Endometrium (tissue), 2 donors: ENCODE data around the gene IDH3G.

ENCODE experiments used
- FAIRE-seq: peaks from 2 replicates; lab custom pipeline; 2012; peaks lifted over from hg19 to GRCh38; lab: Jason Lieb, UNC
- donor health status: control.
- donor health status: control.

The IDH3G gene

DNA sequence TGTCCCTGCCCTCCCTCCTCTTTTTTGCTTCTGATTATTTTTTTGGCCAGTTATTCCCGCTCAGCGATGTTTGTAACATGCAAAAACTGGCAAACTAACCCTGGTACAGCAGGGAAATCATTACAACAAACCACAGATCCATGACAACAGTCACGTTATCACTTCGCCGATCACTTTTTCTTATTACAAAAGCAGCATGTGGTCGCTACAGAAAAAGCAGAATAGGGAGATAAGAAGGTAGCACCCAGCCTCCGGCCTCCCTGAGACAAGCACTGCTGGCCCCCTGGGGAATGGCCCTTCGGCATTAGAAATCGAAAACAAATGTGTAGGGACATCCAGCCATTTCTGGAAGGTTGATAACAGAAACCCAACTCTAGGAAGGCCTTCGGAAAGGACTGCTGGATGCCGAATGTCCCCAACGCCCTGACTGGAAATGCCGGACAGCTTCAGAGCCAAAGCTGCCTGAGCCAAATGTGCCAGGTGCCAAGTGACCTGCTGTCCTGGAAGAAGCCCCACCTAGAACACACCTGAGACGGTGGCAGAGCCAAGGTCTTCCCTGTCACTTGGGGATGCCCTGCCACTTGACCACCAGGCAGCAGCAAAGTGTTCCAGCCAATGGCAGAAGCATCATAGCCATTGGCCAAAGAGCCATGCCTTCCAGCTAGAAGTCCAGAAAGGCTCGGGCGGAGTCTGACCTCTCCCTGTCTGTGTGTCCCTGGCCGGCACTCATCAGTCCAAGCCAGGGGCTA, 2.9 kb downstream of the IDH3G start:
- no peak for FAIRE-seq

DNA sequence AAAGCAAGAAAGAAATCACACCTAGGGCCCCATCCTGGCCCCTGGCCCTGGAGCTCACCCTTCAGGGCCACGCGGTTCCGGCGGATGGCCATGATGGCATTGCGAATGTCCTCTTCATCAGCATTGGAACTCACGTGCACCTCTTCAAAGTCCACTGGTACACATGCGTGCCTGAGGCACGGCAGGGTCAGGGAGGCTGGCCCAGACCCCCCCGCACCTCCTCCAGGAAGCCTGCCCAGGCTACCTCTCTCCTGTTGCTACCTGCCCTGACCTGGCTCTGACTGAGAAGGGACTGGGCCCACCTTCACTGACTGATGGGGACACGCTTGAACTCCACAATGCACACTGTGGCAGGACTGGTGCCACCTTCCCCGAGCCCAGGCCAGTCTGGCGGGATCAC, 4.5 kb downstream of the IDH3G start:
- no peak for FAIRE-seq

DNA sequence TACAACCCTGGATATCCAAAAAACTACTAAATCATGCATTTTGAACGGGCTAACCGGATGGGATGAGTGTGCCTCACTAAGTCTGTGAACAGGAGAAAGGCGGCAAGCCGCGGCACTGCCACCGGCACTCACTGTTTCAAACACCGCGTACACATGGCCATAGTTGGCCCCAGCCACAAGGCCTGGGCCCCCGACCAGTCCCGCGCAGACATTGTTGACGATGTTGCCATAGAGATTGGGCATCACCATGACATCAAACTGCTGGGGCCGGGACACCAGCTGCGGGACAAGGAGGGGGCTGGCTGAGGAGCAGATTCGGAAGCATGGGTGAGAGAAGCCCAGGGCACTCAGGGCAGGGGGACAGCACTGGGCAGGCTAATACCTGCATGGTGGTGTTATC, 7.5 kb downstream of the IDH3G start:
- no peak for FAIRE-seq

DNA sequence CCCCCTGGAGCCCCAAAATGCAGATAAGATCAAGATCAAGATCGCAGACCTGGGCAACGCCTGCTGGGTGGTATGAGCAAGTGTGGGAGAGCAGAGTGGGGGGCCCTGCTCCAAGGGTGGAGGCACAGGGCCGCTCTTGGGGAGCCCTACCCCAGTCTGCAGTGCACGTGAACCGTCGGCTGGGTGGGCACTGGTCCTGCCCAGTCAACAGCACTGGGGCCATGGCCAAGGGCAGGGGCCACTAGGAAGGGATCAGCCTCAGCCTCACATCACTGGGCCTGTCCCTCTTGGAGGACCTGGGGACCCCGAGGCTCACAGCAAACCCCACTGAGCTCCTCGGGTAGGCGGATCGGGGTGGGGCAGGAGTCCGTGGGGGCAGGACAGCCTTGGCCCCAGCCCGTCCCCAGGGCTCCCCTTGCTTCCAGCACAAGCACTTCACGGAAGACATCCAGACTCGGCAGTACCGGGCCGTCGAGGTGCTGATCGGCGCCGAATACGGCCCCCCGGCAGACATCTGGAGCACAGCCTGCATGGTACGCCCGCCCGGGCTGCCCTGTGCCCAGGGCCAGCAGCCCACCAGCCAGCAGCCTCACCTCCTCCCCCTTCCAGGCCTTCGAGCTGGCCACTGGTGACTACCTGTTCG, 9.7 kb downstream of the IDH3G start:
- no peak for FAIRE-seq

DNA sequence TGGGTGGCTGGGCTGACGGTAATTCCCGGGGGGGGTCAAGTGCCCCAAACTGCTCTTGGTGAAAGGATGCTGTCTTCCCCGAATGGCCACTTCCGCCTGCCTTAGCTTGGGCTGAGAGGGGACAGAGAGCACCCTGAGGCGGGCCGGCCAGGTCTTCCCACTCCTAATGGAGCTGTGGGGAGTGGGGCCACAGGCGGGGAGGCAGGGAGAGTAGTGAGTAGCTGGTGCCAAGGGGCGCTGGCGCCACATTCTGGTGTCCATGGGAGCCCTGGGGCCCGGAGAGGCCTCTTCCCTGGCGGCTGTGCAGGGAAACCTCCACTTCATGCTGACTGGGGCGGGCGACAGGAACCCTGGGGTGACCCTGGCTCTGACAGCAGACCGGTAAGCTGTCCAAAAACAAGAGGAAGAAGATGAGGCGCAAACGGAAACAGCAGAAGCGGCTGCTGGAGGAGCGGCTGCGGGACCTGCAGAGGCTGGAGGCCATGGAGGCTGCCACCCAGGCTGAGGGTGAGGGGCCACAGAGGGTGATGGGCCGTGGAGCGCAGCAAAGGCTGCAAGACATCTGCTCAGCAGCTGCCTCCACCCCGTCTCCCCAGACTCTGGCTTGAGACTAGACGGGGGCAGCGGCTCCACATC, 10.7 kb downstream of the IDH3G start:
- FAIRE-seq: no peak

DNA sequence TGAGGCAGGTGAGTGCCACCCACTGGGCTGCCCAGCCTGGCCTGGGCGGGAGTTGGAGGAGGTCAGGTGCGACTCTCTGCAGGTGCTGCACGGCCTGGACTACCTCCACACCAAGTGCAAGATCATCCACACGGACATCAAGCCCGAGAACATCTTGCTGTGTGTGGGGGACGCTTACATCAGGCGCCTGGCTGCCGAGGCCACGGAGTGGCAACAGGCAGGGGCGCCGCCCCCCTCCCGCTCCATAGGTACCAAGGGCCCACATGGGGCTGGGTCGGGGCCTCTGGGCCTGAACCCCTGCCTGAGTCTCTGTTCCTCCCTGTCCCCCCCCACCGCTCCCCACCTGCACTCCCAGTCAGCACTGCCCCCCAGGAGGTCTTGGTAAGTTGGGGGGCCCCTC, 11.3 kb downstream of the IDH3G start:
- no peak for FAIRE-seq

DNA sequence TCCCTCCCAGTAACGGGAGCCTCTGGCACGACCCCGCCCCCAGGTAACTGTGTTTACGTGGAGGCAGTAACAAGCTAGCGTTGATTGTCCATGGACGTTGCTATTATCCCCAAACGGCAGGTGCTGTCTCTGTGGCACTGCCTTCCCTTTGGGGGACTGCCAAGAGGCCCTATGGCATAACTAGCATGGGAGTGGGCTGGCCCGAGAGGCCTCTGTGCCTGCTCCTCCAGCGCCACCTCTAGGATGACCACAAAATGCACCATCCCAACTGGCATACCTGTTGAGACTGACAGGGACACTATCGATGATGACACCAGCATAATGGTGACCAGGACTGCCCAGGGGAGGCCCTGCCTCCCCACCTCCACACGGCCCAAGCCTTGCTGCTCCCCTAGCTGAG, 11.9 kb downstream of the IDH3G start:
- FAIRE-seq: no peak

DNA sequence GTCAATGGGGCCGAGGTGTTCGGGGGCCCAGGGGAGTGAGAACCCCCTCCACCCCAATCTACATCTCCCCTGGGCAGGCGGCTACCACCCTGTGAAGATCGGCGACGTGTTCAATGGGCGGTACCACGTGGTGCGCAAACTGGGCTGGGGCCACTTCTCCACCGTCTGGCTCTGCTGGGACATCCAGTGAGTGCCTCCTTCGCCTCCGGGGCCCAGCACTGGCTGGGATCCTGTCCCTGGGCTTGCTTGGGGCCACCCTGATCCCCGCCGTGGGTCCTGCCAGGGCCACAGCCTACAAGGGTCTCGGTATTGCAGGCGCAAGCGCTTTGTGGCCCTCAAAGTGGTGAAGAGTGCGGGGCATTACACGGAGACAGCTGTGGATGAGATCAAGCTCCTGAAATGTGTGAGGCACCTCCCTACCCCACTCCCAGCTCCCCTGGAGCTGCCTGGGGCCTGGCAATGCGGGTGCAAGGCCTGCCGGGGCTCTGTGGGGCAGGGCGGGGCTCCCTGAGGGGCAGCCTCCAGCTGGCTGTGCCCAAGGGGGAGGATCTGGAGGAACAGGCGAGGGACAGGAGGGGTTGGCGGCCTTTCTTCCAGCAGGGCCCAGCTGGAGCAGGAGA, 12.6 kb downstream of the IDH3G start:
- FAIRE-seq: no peak

DNA sequence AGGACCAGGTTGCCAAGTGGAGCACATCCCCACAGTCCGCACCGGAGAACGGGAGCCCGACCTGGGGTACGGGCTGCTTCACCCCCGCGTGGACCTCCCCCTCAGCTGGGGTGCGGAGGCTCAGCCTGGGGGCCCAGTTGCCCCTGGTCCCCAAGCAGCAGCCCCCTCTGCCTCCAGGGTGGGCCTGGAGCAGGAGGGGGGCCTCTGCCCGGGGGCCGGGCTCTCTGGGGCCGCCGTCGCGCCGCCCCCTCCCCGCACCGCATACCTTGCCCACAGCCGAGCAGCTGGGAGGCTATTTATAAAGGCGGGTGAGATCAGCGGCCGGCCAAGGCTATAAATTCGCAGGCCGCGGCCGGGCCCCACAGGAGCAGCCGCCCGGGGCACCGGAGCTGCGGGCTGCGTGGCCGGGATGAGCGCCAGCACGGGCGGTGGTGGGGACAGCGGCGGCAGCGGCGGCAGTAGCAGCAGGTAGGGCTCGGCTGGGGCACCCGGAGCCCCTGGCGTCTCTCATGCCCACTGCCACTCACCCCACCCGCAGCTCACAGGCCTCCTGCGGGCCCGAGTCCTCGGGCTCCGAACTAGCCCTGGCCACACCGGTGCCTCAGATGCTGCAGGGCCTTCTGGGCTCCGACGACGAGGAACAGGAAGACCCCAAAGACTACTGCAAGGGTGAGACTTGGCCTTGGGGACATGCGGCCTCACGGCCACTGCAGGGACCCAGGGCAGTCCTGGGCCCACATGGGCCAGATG, 13.3 kb downstream of the IDH3G start, which contains the start of gene SRPK3:
Gene SRPK3, plus strand, starts transcription at position 364 of the 750 bp plus-strand sequence. Its CDS starts 46 bp downstream, at position 410.
- no peak for FAIRE-seq

DNA sequence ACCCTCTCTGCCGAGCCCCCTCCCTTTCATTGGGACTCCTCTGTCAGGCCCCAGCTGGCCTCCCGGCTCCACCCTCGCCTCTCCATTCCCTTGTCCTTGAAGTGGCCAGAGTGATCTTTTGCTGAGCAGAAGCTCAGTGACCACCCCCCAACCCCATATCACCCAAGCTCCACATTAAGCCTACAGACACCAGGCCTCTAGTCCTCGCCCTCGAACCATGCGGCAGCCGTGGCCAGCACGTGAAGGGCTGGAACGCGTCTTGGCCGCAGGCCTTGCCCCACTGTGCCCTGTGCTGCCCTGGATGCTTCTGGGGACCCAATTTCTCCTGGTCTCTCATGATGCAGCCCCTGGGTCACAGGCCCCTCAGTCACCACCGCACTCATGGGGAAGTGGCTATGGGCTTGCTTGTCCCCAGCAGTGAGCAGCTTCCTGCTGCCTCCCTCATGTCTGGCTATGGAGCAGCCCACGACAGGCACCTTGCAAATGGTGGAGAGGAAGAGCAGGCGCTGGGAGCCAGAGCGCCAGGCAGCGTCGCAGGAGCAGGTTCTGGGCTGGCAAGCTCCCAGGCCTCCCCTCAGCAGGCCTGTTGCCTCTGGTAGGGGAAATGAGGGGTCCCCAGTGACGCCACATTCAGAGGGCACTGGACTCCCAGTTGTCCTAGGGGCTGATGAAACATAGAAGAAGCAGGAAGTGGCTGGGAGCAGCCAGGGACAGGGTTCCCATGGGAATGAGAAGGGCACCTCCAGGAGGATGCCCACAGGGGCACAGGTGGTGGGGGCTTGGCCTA, 14.1 kb downstream of the IDH3G start:
- no peak for FAIRE-seq

DNA sequence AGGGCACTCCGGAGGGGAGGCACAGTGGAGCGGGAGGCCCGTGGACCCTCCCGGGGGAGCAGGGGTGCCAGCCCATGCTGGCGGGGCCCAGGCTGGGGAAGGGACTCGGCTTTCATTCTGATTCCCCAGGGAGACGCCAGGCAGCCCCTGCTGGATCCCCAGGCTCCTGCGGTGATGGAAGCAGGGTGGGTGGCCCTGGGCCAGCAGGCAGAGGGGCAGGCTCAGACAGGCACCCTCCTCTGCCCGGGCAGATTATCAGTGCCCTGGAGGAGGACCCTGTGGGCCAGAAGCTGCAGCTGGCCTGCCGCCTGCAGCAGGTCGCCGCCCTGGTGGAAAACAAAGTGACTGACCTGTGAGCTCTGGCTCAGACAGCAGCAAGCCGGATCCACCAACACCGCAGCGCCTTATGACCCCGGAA, 15.5 kb downstream of the IDH3G start:
- no peak for FAIRE-seq

DNA sequence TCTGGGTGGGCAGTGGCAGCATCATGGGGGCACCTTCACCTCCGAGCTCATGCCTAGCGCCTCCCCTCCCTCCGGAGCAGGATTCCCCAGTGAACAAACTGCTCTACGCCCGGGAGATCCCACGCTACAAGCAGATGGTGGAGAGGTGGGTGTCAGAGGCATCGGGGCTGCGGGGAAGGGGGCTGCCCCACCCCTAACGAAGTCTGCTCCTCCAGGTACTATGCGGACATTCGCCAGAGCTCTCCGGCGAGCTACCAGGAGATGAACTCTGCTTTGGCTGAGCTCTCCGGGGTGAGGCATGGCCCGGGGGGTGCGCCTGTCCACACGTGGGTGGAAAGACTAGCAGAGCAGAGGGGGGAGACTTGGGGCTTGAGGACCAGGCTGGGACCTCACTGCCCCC, 16.0 kb downstream of the IDH3G start:
- FAIRE-seq: no peak

DNA sequence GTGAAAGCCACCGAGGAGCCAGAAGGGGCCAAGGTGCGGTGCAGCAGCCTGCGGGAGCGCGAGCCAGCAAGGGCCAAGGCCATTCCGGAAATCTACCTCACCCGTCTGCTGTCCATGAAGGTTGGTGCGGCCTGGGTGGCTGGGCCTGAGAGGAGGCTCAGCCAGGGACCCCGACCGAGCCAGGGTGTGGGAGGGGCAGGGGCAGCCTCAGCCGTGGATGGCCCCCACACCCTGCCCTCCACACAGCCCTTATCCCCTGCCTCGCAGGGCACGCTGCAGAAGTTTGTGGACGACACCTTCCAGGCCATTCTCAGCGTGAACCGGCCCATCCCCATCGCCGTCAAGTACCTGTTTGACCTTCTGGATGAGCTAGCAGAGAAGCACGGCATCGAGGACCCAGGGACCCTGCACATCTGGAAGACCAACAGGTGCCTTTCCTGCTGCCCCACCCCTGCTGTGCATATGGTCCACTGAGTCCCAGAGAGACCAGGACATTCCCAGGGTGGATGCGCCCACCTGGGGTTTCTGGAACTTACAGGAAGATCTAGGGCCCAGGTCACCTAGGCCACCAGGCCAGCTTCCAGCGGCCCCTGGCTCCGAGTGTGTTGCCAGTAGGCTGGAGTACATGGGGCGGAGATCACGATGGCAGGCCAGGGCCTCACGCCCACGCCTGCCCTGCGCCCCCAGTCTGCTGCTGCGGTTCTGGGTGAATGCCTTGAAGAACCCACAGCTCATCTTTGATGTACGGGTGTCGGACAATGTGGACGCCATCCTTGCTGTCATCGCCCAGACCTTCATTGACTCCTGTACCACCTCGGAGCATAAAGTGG, 16.7 kb downstream of the IDH3G start:
- FAIRE-seq: no peak

DNA sequence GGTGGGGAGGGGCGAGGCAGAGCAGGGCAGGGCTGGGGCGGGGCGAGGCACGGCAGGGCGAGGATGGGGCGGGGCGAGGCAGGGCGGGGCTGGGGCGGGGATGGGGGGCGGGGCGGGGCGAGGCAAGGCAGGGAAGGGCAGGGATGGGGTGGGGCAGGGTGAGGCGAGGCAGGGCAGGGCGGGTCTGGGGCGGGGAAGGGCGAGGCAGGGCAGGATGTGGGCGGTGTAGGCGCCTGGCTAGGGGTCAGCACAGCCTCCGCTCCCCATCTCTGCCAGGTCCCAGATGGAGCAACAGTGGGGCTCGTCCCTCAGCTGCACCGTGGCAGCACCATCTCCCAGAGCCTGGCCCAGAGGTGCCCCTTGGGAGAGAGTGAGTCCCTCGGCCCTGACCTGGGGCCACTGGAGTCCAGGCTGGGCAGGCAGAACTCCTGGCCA, 17.5 kb downstream of the IDH3G start:
- no peak for FAIRE-seq

DNA sequence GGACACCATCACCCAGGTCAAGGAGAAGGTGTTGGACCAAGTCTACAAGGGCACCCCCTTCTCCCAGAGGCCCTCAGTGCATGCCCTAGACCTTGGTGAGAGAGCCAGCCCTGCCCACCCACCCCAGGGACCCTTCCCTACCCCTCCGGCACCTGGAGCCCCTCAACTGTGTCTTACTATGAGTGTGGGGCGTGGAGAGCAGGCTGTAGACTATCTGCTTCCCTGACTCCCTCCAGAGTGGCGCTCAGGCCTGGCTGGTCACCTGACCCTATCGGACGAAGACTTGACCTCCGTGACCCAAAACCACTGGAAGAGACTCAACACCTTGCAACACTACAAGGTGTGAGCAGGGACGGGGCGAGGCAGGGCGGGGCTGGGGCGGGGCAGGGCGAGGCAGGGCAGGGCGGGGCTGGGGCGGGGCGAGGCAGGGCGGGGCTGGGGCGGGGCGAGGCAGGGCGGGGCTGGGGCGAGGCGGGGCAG, 18.0 kb downstream of the IDH3G start:
- no peak for FAIRE-seq

DNA sequence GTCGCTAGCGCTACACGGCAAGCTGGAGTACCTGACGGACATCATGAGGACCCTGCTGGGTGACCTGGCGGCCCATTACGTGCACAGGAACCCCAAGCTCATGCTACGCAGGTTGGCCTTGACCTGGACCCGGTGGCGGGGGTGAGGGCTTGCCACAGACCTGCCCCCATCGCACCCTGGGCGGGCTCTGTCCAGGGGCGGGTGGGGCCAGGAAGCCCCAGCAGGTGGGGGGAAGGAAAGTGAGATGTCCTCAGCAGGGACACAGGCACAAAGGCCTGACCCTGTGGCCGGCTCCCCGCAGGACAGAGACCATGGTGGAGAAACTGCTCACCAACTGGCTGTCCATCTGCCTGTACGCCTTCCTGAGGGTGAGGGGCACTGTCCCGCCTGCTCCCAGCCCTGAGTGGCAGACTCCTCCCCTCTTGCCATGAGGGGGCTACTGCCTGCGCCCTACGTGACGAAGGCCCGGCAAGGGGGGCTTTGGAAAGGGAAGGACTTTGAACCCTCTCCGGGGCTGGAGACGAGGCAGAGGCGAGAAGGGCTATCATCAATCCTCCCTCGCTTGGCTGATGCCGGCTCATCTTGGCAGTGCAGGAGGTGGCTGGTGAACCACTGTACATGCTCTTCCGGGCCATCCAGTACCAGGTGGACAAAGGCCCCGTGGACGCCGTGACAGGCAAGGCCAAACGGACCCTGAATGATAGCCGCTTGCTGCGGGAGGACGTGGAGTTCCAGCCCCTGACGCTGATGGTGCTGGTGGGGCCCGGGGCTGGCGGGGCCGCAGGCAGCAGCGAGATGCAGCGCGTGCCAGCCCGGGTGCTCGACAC, 18.7 kb downstream of the IDH3G start:
- no peak for FAIRE-seq

DNA sequence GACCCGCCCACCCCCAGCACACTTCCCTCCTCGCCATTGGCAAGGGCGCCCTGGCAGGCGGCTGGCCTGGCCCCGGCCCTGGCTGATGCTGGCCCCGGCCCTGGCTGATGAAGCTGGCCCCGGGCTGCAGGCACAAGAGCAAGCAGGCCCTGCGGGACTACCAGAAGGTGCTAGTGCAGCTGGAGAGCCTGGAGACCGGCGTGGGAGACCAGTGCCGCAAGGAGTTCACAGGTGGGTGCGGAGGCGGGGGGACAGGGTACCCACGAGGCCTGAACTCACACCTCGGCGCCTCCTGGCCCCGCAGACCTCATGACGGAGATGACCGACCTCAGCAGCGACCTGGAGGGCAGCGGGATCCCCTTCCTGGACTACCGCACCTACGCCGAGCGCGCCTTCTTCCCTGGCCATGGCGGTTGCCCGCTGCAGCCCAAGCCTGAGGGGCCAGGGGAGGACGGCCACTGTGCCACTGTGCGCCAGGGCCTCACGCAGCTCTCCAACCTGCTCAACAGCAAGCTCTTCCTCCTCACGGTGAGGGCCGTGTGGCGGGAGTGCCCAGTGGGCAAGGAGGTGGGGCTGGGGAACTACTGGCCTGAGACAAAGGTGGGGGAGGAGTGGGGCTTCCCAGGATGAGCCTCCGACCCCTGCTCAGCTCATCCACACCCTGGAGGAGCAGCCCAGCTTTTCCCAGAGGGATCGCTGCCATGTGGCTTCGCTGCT, 19.4 kb downstream of the IDH3G start:
- FAIRE-seq: no peak

DNA sequence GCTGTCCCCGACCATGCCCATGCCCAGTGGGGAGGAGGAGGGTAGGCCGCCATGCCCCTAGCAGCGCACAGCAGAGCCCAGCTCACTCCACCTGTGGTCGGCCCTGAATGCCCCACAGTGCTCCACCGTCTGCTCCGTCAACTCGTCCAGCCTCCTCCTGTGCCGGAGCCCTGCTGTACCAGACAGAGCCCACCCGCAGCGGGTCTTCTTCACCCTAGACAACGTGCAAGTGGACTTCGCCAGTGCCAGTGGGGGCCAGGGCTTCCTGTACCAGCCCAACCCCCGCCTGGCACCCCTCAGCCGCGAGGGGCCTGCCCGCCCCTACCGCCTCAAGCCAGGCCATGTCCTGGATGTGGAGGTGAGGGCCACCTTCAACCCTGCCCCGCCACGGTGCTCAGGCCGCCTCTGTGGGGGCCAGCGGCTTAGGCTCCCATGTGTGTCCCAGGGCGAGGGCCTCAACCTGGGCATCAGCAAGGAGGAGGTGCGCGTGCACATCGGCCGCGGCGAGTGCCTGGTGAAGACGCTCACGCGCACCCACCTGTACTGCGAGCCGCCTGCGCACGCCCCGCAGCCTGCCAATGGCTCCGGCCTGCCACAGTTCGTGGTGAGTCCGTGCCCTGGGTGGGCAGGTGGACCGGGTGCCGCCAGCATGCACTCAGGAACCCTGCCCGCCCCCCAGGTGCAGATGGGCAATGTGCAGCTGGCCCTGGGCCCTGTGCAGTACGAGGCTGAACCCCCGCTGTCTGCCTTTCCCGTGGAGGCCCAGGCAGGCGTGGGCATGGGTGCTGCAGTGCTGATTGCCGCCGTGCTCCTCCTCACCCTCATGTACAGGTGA, 20.2 kb downstream of the IDH3G start:
- no peak for FAIRE-seq
